HepG2 (cell line): ENCODE measurements around the gene CAD. TPM values are rescaled to one million over a fixed set of nuclear protein-coding genes. Genes with fewer than 3 reads are reported as not detected.

Experiments used
- BCL6 ChIP-seq: IDR thresholded peaks from 2 replicates; pipeline ENCODE4 v1.6.1; 2016; ENCODE audit warnings: missing genetic modification reagents, missing compliant biosample characterization
- ELF1 ChIP-seq: sonication (generic); formaldehyde crosslinking; IDR thresholded peaks from 2 replicates; pipeline ENCODE4 v1.4.0; 2020; ENCODE audit warnings: missing genetic modification reagents
- ELF4 ChIP-seq: sonication (generic); formaldehyde crosslinking; IDR thresholded peaks from 2 replicates; pipeline ENCODE4 v1.5.0; 2020; ENCODE audit warnings: missing genetic modification reagents, mild to moderate bottlenecking, moderate library complexity, borderline replicate concordance
- HMGXB4 ChIP-seq, 2 experiments: sonication (generic) in 1 of 2; formaldehyde crosslinking in 1 of 2; IDR thresholded peaks; 2 replicates each; pipeline versions ENCODE4 v1.4.0 to v1.6.1; 2018 to 2020; ENCODE audit warnings: missing genetic modification reagents in 2 of 2, borderline replicate concordance in 1 of 2, low read depth in 1 of 2, mild to moderate bottlenecking in 1 of 2, missing biosample characterization in 1 of 2
- KDM5A ChIP-seq: fragments of 200-600 bp; sonication (generic); IDR thresholded peaks from 2 replicates; pipeline ENCODE4 v1.7.0; 2018; ENCODE audit warnings: antibody characterized with exemption, mild to moderate bottlenecking, low read length, borderline replicate concordance
- MAFG ChIP-seq: sonication (generic); formaldehyde crosslinking; IDR thresholded peaks from 2 replicates; pipeline ENCODE4 v1.5.1; 2020; ENCODE audit warnings: mild to moderate bottlenecking, missing genetic modification reagents
- MBNL3 ChIP-seq: fragments of 250-450 bp; sonication (Bioruptor Pico); conservative IDR thresholded peaks from 2 replicates; pipeline ENCODE4 v1.8.0; 2022; ENCODE audit warnings: mild to moderate bottlenecking, inconsistent platforms
- NCOA5 ChIP-seq: sonication (generic); formaldehyde crosslinking; IDR thresholded peaks from 2 replicates; pipeline ENCODE4 v1.4.0; 2020; ENCODE audit warnings: missing genetic modification reagents
- RBAK ChIP-seq: sonication (generic); formaldehyde crosslinking; IDR thresholded peaks from 2 replicates; pipeline ENCODE4 v1.5.1; 2020; ENCODE audit warnings: mild to moderate bottlenecking, missing genetic modification reagents
- SRSF4 ChIP-seq: fragments of 200-400 bp; formaldehyde crosslinking; IDR thresholded peaks from one replicate; pipeline ENCODE4 v1.6.1; 2018; ENCODE audit warnings: mild to moderate bottlenecking, low read depth, low read length, moderate library complexity; ENCODE audit not compliant: poor library complexity, severe bottlenecking
- ZNF362 ChIP-seq: sonication (generic); formaldehyde crosslinking; IDR thresholded peaks from 2 replicates; pipeline ENCODE4 v1.4.0; 2020; ENCODE audit warnings: missing genetic modification reagents, mild to moderate bottlenecking, borderline replicate concordance
- ZNF598 ChIP-seq: sonication (generic); formaldehyde crosslinking; IDR thresholded peaks from 2 replicates; pipeline ENCODE4 v1.5.1; 2020; ENCODE audit warnings: mild to moderate bottlenecking, missing genetic modification reagents, borderline replicate concordance
- ZNF609 ChIP-seq: sonication (generic); formaldehyde crosslinking; IDR thresholded peaks from 2 replicates; pipeline ENCODE4 v1.4.0; 2020; ENCODE audit warnings: mild to moderate bottlenecking, missing genetic modification reagents, borderline replicate concordance
- ZSCAN5A ChIP-seq: sonication (generic); formaldehyde crosslinking; IDR thresholded peaks from 2 replicates; pipeline ENCODE4 v1.8.0; 2022; ENCODE audit warnings: mild to moderate bottlenecking, missing genetic modification reagents, borderline replicate concordance
- ZUFSP ChIP-seq: sonication (generic); formaldehyde crosslinking; IDR thresholded peaks from 2 replicates; pipeline ENCODE4 v1.9.0; 2021; ENCODE audit warnings: missing genetic modification reagents, mild to moderate bottlenecking, borderline replicate concordance
- polyA plus RNA-seq, 8 experiments: library from polyadenylated mRNA; depleted of rRNA in 3 of 8; stranded (reverse) in 7 of 8; unstranded in 1 of 8; fragments of >200 nt; fragmentation: Illumina TruSeq in 4 of 8; extraction: Trizol in 4 of 8; gene quantifications; 2 replicates each; pipeline versions ENCODE4 v1.2.1 to v1.2.3, GENCODE V29; 2011 to 2016; ENCODE audit warnings: low read depth in 4 of 8, missing spikeins in 1 of 8, mixed read lengths in 1 of 8; ENCODE audit not compliant: insufficient read depth in 1 of 8
- total RNA-seq, 5 experiments: library from RNA; depleted of rRNA; stranded (reverse); fragments of >200 nt; fragmentation: Illumina TruSeq; extraction: Trizol; gene quantifications; 2 replicates each; pipeline ENCODE4 v1.2.3, GENCODE V29; 2016; ENCODE audit warnings: low read depth in 1 of 5

CAD gene
- total and polyA plus RNA-seq, 2 of the 13 experiments (the other 11 are each of a cell fraction or from before 2014, with no cell fraction given) = 21.7 to 37.0 TPM

GRCh38 chr2:27171351-27171848, 45.8 kb upstream of the CAD start (continued):
- TF ChIP-seq ZNF609 (CRISPR knock-in tag) (peak; percentile 73; the same call in 1 of the 2 replicates), ELF4 (CRISPR knock-in tag) (no peak), ZNF362 (CRISPR knock-in tag) (peak; percentile 82), RBAK (no peak), BCL6 (CRISPR knock-in tag) (peak; percentile 75), ELF1 (peak; percentile 70), KDM5A (no peak), ZSCAN5A (no peak), ZUFSP (no peak), SRSF4 (no peak), MAFG (CRISPR knock-in tag) (no peak), NCOA5 (CRISPR knock-in tag) (no peak), MBNL3 (CRISPR knock-in tag) (no peak), ZNF598 (no peak), HMGXB4 (CRISPR knock-in tag; IDR thresholded peaks at IDR 0.05; ENCODE audit: borderline replicate concordance in 1 of 2, low read depth in 1 of 2) (peak in 1 of 2 experiments; percentile 44; a peak in 1 of 4 replicates)
